MM.1S (cell line): ENCODE measurements around the gene CHCHD6.

Experiments
- CTCF ChIP-seq: fragments of 300-600 bp; sonication (generic); IDR thresholded peaks from 2 replicates; pipeline ENCODE4 v1.5.1; 2016; ENCODE audit warnings: antibody characterized with exemption, low read length, mixed read lengths
- EZH2 ChIP-seq: fragments of 300-600 bp; sonication (generic); optimal IDR thresholded peaks from 2 replicates; pipeline ENCODE3; 2017; ENCODE audit warnings: low read depth, mild to moderate bottlenecking, antibody characterized with exemption, low read length, mixed read lengths
- EZH2phosphoT487 ChIP-seq: fragments of 300-600 bp; sonication (generic); IDR thresholded peaks from 2 replicates; pipeline ENCODE4 v1.6.1; 2018; ENCODE audit warnings: antibody characterized with exemption, low read length

- no peak for TF ChIP-seq CTCF
- no peak for TF ChIP-seq EZH2phosphoT487
- TF ChIP-seq EZH2, result no peak
Observed at GRCh38 chr3:126666658-126667528, 37.1 kb upstream of the CHCHD6 start.
